ENCODE results near the gene ZBTB9. TPM values are rescaled to one million over a fixed set of nuclear protein-coding genes. Genes with fewer than 3 reads are reported as not detected.

The ZBTB9 gene
- total RNA-seq: 8.0 TPM

- peak; percentile 97 for DNase-seq (ENCODE audit: low spot score)
These were observed at the start of gene ZBTB9 for GRCh38 chr6:33454009-33454946. TSS of gene ZBTB9 (plus strand) at chr6:33454576. CDS start at chr6:33455101, 525 bp downstream.

- DNase-seq (ENCODE audit: low spot score): no peak
These were observed 49.5 kb upstream of the ZBTB9 start for GRCh38 chr6:33404884-33405283.

- DNase-seq (ENCODE audit: low spot score): no peak
These were observed 48.9 kb upstream of the ZBTB9 start for GRCh38 chr6:33405386-33405940.

GRCh38 chr6:33406126-33406525 is 48.2 kb upstream of the ZBTB9 start:
- no peak for DNase-seq (ENCODE audit: low spot score)

GRCh38 chr6:33407132-33407718 is 47.2 kb upstream of the ZBTB9 start:
- no peak for DNase-seq (ENCODE audit: low spot score)

- DNase-seq (ENCODE audit: low spot score): peak; percentile 97
These were observed 44.2 kb upstream of the ZBTB9 start for GRCh38 chr6:33410050-33410710.

GRCh38 chr6:33410711-33411631 is 43.4 kb upstream of the ZBTB9 start, which contains the start of gene PHF1:
TSS of gene PHF1 (plus strand) at chr6:33411014. CDS start at chr6:33412264, 1,250 bp downstream.
- DNase-seq (ENCODE audit: low spot score): peak; percentile 44

GRCh38 chr6:33411632-33412005 is 42.8 kb upstream of the ZBTB9 start:
- DNase-seq (ENCODE audit: low spot score): no peak

- no peak for DNase-seq (ENCODE audit: low spot score)
These were observed 42.0 kb upstream of the ZBTB9 start for GRCh38 chr6:33412140-33413009.

GRCh38 chr6:33413241-33414120 is 40.9 kb upstream of the ZBTB9 start:
- no peak for DNase-seq (ENCODE audit: low spot score)

GRCh38 chr6:33414592-33415271 is 39.6 kb upstream of the ZBTB9 start:
- DNase-seq (ENCODE audit: low spot score): no peak

GRCh38 chr6:33415831-33416230 is 38.5 kb upstream of the ZBTB9 start:
- DNase-seq (ENCODE audit: low spot score): no peak

GRCh38 chr6:33416386-33417127 is 37.8 kb upstream of the ZBTB9 start:
- no peak for DNase-seq (ENCODE audit: low spot score)

GRCh38 chr6:33417128-33417902 is 37.1 kb upstream of the ZBTB9 start:
- no peak for DNase-seq (ENCODE audit: low spot score)

GRCh38 chr6:33417903-33418689 is 36.3 kb upstream of the ZBTB9 start, which contains the start of gene CUTA:
TSS of gene CUTA (minus strand) at chr6:33418107. CDS start at chr6:33418000, 107 bp downstream.
- DNase-seq (ENCODE audit: low spot score): peak; percentile 100

- DNase-seq (ENCODE audit: low spot score): no peak
These were observed 35.6 kb upstream of the ZBTB9 start for GRCh38 chr6:33418690-33419291.
